H1 (cell line): ENCODE results near the gene TXN2. TPM values are rescaled to one million over a fixed set of nuclear protein-coding genes. Genes with fewer than 3 reads are reported as not detected.

ENCODE experiments used
- CEBPB ChIP-seq: IDR thresholded peaks from 2 replicates; pipeline ENCODE4 v1.6.1; 2012; ENCODE audit warnings: low read depth, low read length
- CTBP2 ChIP-seq: IDR thresholded peaks from 2 replicates; pipeline ENCODE4 v1.7.0; 2011; ENCODE audit warnings: borderline replicate concordance, mild to moderate bottlenecking, moderate library complexity, mixed read lengths, low read length; ENCODE audit not compliant: insufficient read depth, insufficient read length
- FOSL1 ChIP-seq: IDR thresholded peaks from 2 replicates; pipeline ENCODE4 v1.6.1; 2011; ENCODE audit warnings: mild to moderate bottlenecking, low read depth, low read length, moderate library complexity; ENCODE audit not compliant: insufficient read depth
- GTF2F1 ChIP-seq: IDR thresholded peaks from 2 replicates; pipeline ENCODE4 v1.6.1; 2012; ENCODE audit warnings: low read depth, low read length, improper control_type of control experiment, borderline replicate concordance
- HDAC6 ChIP-seq: IDR thresholded peaks from one replicate; pipeline ENCODE4 v1.7.1; 2012; ENCODE audit warnings: low read depth, mild to moderate bottlenecking, inconsistent platforms, low read length, moderate library complexity
- JUN ChIP-seq: IDR thresholded peaks from 2 replicates; pipeline ENCODE4 v1.6.1; 2011; ENCODE audit warnings: low read depth, mild to moderate bottlenecking, improper control_type of control experiment, low read length
- PHF8 ChIP-seq: fragments of 200-600 bp; sonication (generic); conservative IDR thresholded peaks from 2 replicates; pipeline ENCODE4 v1.7.1; 2012; ENCODE audit warnings: low read depth, mild to moderate bottlenecking, inconsistent platforms, low read length, moderate library complexity
- SUZ12 ChIP-seq: fragments of 200-600 bp; sonication (generic); IDR thresholded peaks from 2 replicates; pipeline ENCODE4 v1.6.1; 2012; ENCODE audit warnings: mild to moderate bottlenecking, inconsistent platforms, low read length, moderate library complexity, mixed read lengths
- polyA plus RNA-seq, 7 experiments: library from polyadenylated mRNA; depleted of rRNA in 3 of 7; stranded (reverse) in 5 of 7; unstranded in 2 of 7; fragments of >200 nt in 5 of 7; fragments of 200-250 nt in 2 of 7; gene quantifications; 1 replicate in 5 of 7; 2 replicates in 1 of 7; 4 replicates in 1 of 7; pipeline versions ENCODE4 v1.2.1 to v1.2.3, GENCODE V29; 2011 to 2013; ENCODE audit warnings: missing spikeins in 2 of 7, mixed read lengths in 2 of 7
- total RNA-seq: library from RNA; stranded (reverse); fragmentation: NEBNext Ultra II Directional; extraction: Animal tissue kit (Norgen Biotek cat#: 25700); gene quantifications from 2 replicates; pipeline ENCODE4 v1.2.1, GENCODE V29; 2021
- TF ChIP-seq, protein P1 (sequence below): fragments of 300-600 bp; sonication (generic); IDR thresholded peaks from 2 replicates; pipeline ENCODE4 v1.7.1; 2012; ENCODE audit warnings: low read length, moderate library complexity, mild to moderate bottlenecking, inconsistent platforms; ENCODE audit not compliant: insufficient replicate concordance

TXN2 gene
- total and polyA plus RNA-seq, 2 of the 8 experiments (the other 6 are each of a cell fraction or from before 2014, with no cell fraction given), result 47.5 to 116 TPM

DNA sequence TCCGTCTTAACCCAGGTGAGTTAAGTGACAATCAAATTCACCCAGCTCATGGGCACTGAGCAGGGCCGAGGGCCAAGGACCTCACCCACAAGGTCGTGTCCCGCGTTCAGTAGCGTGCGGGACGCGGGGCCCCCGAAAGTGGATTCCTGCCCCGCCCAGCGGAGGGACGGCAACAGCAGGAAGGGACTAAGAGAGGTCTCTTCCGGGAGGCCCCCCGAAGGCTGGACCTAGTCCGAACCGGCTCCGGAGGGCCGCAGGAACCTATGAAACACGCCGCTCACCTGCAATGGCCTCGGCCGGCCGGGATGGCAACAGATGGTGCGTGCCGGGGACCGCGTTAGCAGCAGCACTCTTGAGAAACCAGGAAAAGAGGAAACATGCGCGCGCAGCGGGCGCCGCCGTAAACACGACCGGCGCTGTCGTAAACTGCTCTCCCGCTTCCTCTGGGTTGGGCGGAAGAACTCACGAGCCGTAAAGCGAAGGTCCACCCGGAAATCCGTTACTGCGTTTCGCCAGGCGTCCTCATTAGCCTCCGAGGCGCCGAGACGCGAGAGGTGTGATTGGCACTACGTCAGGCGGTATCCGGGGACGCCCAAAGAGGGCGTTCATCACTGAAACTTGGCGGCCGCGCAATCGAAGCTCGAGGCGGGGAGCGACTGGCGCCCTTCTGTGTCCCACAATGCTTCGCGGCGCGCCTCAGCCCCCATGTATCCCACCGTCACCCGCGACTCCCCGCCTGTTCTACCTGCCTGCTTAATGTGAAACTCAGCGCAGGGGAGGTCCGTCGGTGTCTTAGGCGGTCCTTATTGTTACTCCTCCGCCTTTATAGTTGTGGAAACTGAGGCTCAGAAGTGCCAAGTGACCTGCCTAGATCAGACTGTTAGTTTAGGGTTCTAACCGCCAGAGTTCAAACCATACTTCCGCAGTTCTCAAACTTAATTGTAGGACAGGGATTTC, 47.6 kb upstream of the TXN2 start, which contains the start of gene EIF3D (continued):
- TF ChIP-seq CEBPB (peak; percentile 15; the same call in 1 of the 2 replicates), PHF8 (peak; percentile 88), FOSL1 (no peak), HDAC6 (no peak), JUN (no peak), GTF2F1 (no peak), SUZ12 (no peak), CTBP2 (no peak)
- TF ChIP-seq, protein P1, sequence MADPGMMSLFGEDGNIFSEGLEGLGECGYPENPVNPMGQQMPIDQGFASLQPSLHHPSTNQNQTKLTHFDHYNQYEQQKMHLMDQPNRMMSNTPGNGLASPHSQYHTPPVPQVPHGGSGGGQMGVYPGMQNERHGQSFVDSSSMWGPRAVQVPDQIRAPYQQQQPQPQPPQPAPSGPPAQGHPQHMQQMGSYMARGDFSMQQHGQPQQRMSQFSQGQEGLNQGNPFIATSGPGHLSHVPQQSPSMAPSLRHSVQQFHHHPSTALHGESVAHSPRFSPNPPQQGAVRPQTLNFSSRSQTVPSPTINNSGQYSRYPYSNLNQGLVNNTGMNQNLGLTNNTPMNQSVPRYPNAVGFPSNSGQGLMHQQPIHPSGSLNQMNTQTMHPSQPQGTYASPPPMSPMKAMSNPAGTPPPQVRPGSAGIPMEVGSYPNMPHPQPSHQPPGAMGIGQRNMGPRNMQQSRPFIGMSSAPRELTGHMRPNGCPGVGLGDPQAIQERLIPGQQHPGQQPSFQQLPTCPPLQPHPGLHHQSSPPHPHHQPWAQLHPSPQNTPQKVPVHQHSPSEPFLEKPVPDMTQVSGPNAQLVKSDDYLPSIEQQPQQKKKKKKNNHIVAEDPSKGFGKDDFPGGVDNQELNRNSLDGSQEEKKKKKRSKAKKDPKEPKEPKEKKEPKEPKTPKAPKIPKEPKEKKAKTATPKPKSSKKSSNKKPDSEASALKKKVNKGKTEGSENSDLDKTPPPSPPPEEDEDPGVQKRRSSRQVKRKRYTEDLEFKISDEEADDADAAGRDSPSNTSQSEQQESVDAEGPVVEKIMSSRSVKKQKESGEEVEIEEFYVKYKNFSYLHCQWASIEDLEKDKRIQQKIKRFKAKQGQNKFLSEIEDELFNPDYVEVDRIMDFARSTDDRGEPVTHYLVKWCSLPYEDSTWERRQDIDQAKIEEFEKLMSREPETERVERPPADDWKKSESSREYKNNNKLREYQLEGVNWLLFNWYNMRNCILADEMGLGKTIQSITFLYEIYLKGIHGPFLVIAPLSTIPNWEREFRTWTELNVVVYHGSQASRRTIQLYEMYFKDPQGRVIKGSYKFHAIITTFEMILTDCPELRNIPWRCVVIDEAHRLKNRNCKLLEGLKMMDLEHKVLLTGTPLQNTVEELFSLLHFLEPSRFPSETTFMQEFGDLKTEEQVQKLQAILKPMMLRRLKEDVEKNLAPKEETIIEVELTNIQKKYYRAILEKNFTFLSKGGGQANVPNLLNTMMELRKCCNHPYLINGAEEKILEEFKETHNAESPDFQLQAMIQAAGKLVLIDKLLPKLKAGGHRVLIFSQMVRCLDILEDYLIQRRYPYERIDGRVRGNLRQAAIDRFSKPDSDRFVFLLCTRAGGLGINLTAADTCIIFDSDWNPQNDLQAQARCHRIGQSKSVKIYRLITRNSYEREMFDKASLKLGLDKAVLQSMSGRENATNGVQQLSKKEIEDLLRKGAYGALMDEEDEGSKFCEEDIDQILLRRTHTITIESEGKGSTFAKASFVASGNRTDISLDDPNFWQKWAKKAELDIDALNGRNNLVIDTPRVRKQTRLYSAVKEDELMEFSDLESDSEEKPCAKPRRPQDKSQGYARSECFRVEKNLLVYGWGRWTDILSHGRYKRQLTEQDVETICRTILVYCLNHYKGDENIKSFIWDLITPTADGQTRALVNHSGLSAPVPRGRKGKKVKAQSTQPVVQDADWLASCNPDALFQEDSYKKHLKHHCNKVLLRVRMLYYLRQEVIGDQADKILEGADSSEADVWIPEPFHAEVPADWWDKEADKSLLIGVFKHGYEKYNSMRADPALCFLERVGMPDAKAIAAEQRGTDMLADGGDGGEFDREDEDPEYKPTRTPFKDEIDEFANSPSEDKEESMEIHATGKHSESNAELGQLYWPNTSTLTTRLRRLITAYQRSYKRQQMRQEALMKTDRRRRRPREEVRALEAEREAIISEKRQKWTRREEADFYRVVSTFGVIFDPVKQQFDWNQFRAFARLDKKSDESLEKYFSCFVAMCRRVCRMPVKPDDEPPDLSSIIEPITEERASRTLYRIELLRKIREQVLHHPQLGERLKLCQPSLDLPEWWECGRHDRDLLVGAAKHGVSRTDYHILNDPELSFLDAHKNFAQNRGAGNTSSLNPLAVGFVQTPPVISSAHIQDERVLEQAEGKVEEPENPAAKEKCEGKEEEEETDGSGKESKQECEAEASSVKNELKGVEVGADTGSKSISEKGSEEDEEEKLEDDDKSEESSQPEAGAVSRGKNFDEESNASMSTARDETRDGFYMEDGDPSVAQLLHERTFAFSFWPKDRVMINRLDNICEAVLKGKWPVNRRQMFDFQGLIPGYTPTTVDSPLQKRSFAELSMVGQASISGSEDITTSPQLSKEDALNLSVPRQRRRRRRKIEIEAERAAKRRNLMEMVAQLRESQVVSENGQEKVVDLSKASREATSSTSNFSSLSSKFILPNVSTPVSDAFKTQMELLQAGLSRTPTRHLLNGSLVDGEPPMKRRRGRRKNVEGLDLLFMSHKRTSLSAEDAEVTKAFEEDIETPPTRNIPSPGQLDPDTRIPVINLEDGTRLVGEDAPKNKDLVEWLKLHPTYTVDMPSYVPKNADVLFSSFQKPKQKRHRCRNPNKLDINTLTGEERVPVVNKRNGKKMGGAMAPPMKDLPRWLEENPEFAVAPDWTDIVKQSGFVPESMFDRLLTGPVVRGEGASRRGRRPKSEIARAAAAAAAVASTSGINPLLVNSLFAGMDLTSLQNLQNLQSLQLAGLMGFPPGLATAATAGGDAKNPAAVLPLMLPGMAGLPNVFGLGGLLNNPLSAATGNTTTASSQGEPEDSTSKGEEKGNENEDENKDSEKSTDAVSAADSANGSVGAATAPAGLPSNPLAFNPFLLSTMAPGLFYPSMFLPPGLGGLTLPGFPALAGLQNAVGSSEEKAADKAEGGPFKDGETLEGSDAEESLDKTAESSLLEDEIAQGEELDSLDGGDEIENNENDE, result no peak
